Activated gamma-delta T cell (primary cell): ENCODE data around the gene C4BPA.

Experiments
- DNase-seq: peaks from one replicate; lab custom pipeline; 2025; lab: John Stamatoyannopoulos, UW
- total RNA-seq, 2 donors: gene quantifications; one replicate each; lab custom pipeline; 2026; lab: John Stamatoyannopoulos, UW

Gene C4BPA
- 0 to 0.04 reads per million in 2 donors for total RNA-seq

DNA sequence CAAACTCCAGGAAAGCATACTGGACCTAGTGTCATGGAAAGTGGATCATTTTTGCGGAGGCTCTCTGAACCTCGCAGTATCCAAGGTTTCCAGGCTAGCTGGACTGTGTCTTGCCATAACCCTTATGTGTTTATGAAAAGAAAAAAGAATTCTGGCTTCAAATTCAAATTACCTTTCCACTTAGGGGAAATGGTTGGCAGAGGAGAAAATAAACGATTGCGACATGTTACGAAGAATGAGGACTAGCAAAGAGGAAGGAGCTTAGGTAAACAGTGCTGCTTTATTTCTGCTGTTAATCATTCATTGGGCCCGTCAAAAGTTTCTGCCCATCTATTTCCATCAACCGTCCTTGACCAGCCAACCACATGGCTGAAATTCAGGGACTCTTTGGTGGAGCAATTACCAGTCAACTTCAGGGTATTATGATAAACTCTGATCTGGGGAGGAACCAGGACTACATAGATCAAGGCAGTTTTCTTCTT lies at the start of gene C4BPA:
TSS of gene C4BPA (plus strand) at position 342 of the 482 bp plus-strand sequence. CDS start 8,793 bp downstream, outside the sequence.
- no peak for DNase-seq

GRCh38 chr1:207054491-207054890 lies 49.5 kb upstream of the C4BPA start:
- DNase-seq, result no peak

- no peak for DNase-seq
Observed at GRCh38 chr1:207055386-207056001, 48.5 kb upstream of the C4BPA start.

DNA sequence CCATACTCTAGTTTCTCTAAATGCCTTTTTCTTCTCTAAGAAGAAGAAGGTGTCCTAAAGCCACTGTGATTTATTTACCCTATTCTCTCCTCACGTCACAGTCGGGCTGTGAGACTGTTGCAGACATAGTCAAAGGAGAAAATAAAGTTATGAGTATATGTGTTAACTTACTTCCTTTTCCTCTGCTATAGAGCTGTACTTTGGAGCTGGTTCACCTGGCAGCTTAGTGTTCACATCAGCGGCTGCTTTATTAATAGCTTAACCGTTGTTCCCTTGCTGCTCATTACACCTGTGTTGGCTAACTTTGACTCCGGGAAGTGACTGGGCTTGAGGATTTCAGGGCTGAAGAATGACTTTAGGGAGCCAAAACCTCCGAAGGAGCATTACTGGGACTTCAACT lies 47.4 kb upstream of the C4BPA start:
- DNase-seq, result no peak

- DNase-seq, result no peak
Observed at GRCh38 chr1:207058252-207058651, 45.8 kb upstream of the C4BPA start.

DNA sequence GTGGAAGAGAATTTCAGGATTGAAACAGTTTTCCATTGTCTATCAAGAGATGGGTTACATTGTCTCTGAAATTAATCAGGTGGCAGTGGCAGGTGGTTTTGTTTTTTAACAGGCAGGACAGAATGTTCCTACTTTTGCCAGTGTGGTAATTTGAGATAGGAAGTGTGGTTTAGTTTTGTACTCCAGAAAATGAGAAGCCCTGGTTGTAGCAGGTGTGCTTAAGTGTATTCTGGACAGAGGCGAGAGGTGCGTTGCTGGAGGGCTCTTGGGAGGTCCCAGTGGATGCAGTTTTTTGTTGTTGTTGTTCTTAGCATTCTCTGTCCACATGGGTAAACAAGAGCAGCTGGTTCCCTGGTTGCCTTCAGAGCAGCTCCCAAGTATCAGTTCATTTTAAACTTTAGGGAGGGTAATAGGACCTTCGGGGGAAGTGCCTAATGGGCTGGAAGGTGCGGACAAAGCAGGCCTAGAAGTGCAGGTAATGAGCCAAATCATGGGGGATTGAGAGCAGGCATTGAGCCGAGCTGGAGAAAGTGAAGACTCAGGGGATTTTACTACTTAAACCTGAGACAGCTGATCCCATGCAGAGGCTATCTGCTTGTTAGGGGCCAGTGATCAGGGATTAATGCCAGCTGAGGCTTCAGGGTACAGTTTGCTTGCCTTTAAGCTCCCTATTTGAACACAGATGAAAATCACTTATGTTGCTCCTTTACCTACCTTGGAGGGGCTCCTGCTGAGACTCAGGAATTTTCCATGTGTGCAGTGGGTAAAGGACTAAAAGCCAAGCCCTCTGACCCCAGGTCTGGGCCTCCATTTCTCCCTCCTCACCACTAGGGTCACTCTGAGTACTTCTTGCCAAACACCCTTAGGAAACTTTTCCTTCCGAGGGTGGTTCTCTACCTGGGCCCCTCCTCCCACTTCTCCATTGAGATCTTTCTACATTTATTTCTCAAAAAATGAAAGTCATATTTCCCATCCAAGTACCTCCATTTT lies 44.9 kb upstream of the C4BPA start:
- DNase-seq, result no peak

- no peak for DNase-seq
Observed at GRCh38 chr1:207059881-207060280, 44.2 kb upstream of the C4BPA start.

DNA sequence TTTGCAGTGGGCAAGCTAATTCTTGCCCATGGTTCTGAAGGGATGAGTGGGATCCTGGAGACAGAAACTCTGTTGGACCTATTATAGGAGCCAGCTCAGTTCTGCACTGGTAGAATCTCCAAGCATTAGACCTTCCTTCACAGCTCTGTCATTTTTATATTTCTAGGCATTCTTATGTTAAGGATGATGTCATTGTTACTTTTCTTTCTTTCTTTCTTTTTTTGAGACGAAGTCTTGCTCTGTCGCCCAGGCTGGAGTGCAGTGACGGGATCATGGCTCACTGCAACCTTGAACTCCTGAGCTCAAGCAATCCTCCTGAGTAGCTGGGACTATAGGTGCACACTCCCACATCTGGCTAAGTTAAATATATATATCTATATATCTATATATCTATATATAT lies 43.4 kb upstream of the C4BPA start:
- no peak for DNase-seq

DNA sequence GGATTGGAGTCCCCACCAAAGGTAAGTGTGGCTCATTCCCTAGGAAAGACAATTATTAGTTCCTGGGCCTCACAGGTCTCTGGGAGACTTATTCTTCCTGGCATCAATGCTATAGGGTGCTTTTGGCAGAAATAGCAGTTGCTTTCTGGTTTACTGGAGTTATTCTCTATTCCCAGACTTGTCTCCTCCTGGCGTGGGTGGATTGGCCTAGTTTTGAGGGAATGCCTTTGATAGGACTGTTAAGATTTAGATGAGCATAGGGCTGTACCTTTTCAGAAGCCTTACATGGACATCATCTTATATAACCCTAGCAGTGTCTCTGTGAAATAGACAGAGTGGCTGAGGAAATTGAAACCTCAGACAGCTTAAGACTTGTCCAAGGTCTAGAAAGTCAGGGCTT lies 42.0 kb upstream of the C4BPA start:
- no peak for DNase-seq

- DNase-seq, result no peak
Observed at GRCh38 chr1:207063014-207063413, 41.0 kb upstream of the C4BPA start.

DNA sequence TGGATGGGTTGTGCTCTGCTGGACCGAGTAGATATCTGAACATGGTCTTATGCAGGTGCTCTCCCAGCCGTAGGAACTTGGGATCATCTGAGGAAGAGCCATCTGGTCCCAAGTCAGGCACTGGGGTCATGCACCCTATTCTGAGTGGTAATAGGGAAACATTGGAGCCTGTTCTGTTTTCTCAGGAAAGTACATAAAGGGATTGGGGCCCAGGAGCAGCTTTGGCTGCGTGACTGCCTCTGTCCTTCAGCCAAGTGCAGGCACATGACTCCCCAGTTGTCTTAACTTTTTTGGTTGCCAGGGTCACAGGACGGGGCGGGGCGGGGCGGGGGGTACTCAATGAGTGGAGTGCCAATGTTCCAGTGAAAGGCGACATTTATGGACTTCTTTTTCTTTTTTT lies 39.5 kb upstream of the C4BPA start:
- no peak for DNase-seq

- no peak for DNase-seq
Observed at GRCh38 chr1:207067185-207067584, 36.8 kb upstream of the C4BPA start.

DNA sequence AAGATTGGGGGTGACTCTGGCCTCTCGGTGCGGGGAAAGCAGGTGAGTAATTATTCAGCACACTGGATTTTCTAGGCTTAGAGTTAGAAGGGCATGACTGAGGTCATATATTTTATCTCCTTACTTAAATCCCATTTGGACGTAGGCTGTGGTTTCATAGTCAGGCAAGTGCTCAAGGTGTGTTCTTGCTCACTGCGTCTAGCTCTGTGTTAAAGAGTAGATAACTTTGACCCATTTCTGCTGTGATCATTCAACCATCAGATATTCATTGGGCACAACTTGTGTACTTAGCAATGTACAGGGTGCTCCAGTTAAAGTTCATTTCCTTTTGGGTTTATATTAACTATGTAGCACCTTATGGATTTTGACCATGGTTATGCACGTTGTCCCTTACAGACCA lies 36.4 kb upstream of the C4BPA start:
- no peak for DNase-seq

- DNase-seq, result no peak
Observed at GRCh38 chr1:207069061-207069460, 35.0 kb upstream of the C4BPA start.

- no peak for DNase-seq
Observed at GRCh38 chr1:207069858-207070506, 34.1 kb upstream of the C4BPA start.

GRCh38 chr1:207070811-207071210 lies 33.2 kb upstream of the C4BPA start:
- DNase-seq, result no peak

DNA sequence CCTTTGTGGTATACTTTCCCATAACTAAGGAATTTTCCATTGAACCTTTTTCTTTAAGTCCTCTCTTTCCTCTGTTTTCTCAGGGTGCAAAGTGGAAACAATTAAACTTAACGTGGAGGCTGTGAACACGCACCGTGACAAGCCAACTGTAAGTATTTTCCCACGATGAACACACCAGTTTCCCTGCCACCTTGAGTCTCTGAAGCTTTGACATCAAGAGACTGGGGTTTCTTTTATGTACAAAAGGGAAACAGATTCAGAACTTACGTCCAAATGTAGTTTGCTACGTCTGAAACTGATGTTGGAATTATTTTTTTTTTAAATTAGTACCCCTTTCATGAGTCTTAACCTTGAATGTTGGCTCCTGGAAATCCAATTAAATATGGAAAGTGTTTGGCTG lies 32.6 kb upstream of the C4BPA start:
- DNase-seq, result no peak

DNA sequence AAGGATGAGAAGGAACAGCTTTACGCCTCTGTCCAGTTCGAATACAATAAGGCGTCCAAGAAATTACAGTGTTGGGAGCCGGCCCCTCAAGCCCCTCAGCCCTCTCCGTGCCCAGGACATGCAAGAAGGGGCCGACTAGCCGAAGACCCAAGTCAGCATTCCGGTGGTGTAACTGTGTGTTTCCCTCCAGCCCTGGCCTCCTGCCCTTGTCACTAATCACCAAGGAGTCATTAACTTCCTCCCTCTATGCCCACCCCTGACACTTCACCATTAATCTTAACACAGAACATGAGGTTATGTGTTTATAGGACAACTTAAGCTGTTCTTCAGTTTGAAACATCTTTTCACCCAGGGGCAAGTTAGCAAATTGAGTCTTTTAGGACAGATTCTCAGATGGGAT lies 31.8 kb upstream of the C4BPA start:
- no peak for DNase-seq

- DNase-seq, result no peak
Observed at GRCh38 chr1:207073906-207074820, 29.9 kb upstream of the C4BPA start.

GRCh38 chr1:207076181-207076955 lies 27.7 kb upstream of the C4BPA start:
- no peak for DNase-seq

DNA sequence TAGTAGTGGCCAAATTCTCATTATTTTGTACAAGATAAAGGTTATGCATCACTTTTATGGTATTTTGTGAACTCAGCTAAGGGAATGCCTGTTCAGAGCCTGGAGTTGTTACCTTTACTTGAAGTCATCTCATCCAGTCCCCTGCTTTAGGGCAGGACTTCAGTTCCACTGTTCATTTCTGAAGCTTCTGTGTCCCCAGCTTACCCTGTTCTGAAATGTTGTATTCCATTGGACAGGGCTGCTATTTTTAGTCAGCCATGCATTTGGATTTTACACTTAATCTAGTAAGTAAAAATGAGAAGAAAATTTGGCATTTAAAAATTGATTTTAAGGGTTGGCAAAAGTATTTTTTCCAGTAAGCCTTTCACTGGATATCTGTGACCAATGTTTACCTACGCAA lies 27.0 kb upstream of the C4BPA start:
- no peak for DNase-seq
